WTC11 (cell line): Measurements from ENCODE around the gene MYOZ3. TPM values are rescaled to one million over a fixed set of nuclear protein-coding genes. Genes with fewer than 3 reads are reported as not detected.

ENCODE experiments used
- ATAC-seq: fragments of 200-7000 bp; cut with Tn5 transposase; 2 replicates; pipeline ENCODE4 v1.10.0; 2021; ENCODE audit warnings: mild to moderate bottlenecking, moderate library complexity
- CTCF ChIA-PET: fragments of 300-600 bp; sonication (Branson Sonifier 250); formaldehyde crosslinking; loops from one replicate; lab custom pipeline; 2021; ENCODE audit warnings: antibody characterized with exemption; lab: Charles Lee
- POLR2A ChIA-PET: fragments of 350-600 bp; sonication (Branson Sonifier 250); formaldehyde crosslinking; loops from one replicate; lab custom pipeline; 2021; ENCODE audit warnings: antibody characterized with exemption; lab: Charles Lee
- DNase-seq: peaks from one replicate; pipeline ENCODE4 v3.0.0; 2021; ENCODE audit warnings: low spot score
- H3K27ac Mint-ChIP-seq: 2 replicates; pipeline ENCODE4 v1.8.0; 2021; ENCODE audit warnings: mixed read lengths
- H3K27me3 Mint-ChIP-seq: 2 replicates; pipeline ENCODE4 v1.8.0; 2021; ENCODE audit warnings: low read depth, mild to moderate bottlenecking, moderate library complexity, mixed read lengths
- H3K36me3 Mint-ChIP-seq: 2 replicates; pipeline ENCODE4 v1.8.0; 2021; ENCODE audit warnings: mixed read lengths
- H3K4me1 Mint-ChIP-seq: 2 replicates; pipeline ENCODE4 v1.8.0; 2022; ENCODE audit warnings: mixed read lengths
- H3K4me3 Mint-ChIP-seq: 2 replicates; pipeline ENCODE4 v1.8.0; 2021; ENCODE audit warnings: mild to moderate bottlenecking, moderate library complexity, mixed read lengths
- H3K9me3 Mint-ChIP-seq: 2 replicates; pipeline ENCODE4 v1.8.0; 2021; ENCODE audit warnings: mixed read lengths
- CREB1 ChIP-seq: sonication (generic); formaldehyde crosslinking; IDR thresholded peaks from 2 replicates; pipeline ENCODE4 v1.8.0; 2023; ENCODE audit warnings: mild to moderate bottlenecking, missing genetic modification reagents
- GABPB1 ChIP-seq: sonication (generic); formaldehyde crosslinking; IDR thresholded peaks from 2 replicates; pipeline ENCODE4 v1.8.1; 2023; ENCODE audit warnings: mild to moderate bottlenecking, missing genetic modification reagents
- GTF2I ChIP-seq: fragments of 250-450 bp; sonication (Bioruptor Pico); conservative IDR thresholded peaks from 2 replicates; pipeline ENCODE4 v1.4.0; 2021; ENCODE audit warnings: mild to moderate bottlenecking
- HMGA2 ChIP-seq: fragments of 250-450 bp; sonication (Bioruptor Pico); IDR thresholded peaks from 2 replicates; pipeline ENCODE4 v1.4.0; 2021; ENCODE audit warnings: mild to moderate bottlenecking, moderate library complexity
- MXD4 ChIP-seq: fragments of 250-450 bp; sonication (Bioruptor Pico); IDR thresholded peaks from 2 replicates; pipeline ENCODE4 v1.8.0; 2021; ENCODE audit warnings: mild to moderate bottlenecking, moderate library complexity, borderline replicate concordance
- NFATC4 ChIP-seq: fragments of 250-450 bp; sonication (Bioruptor Pico); IDR thresholded peaks from 2 replicates; pipeline ENCODE4 v1.9.0; 2021; ENCODE audit warnings: mild to moderate bottlenecking
- NFE2L1 ChIP-seq: sonication (generic); formaldehyde crosslinking; IDR thresholded peaks from 2 replicates; pipeline ENCODE4 v1.8.1; 2023; ENCODE audit warnings: missing genetic modification reagents
- NR2C2 ChIP-seq: sonication (generic); formaldehyde crosslinking; IDR thresholded peaks from 2 replicates; pipeline ENCODE4 v1.8.0; 2022; ENCODE audit warnings: mild to moderate bottlenecking, missing genetic modification reagents
- RORB ChIP-seq: fragments of 250-450 bp; sonication (Bioruptor Pico); IDR thresholded peaks from 2 replicates; pipeline ENCODE4 v1.9.0; 2021; ENCODE audit warnings: mild to moderate bottlenecking
- SMAD3 ChIP-seq: sonication (generic); formaldehyde crosslinking; IDR thresholded peaks from 2 replicates; pipeline ENCODE4 v1.8.0; 2022; ENCODE audit warnings: missing genetic modification reagents, mild to moderate bottlenecking, borderline replicate concordance
- SOX15 ChIP-seq: fragments of 250-450 bp; sonication (Bioruptor Pico); IDR thresholded peaks from 2 replicates; pipeline ENCODE4 v1.9.0; 2021; ENCODE audit warnings: mild to moderate bottlenecking
- SP1 ChIP-seq: sonication (generic); formaldehyde crosslinking; conservative IDR thresholded peaks from 2 replicates; pipeline ENCODE4 v1.8.1; 2022; ENCODE audit warnings: missing genetic modification reagents
- TEAD1 ChIP-seq: sonication (generic); formaldehyde crosslinking; IDR thresholded peaks from 2 replicates; pipeline ENCODE4 v1.8.0; 2022; ENCODE audit warnings: mild to moderate bottlenecking, missing genetic modification reagents
- TEAD4 ChIP-seq: sonication (generic); formaldehyde crosslinking; IDR thresholded peaks from 2 replicates; pipeline ENCODE4 v1.8.0; 2022; ENCODE audit warnings: mild to moderate bottlenecking, missing genetic modification reagents
- ZNF121 ChIP-seq: sonication (generic); formaldehyde crosslinking; IDR thresholded peaks from 2 replicates; pipeline ENCODE4 v1.8.0; 2023; ENCODE audit warnings: missing genetic modification reagents
- total RNA-seq: library from RNA; stranded (reverse); gene quantifications from 3 replicates; pipeline ENCODE4 v1.2.3, GENCODE V29; 2021
- TF ChIP-seq, protein P1 (sequence below): sonication (generic); formaldehyde crosslinking; conservative IDR thresholded peaks from 2 replicates; pipeline ENCODE4 v1.8.1; 2022; ENCODE audit warnings: mild to moderate bottlenecking, missing genetic modification reagents
- TF ChIP-seq, protein P2 (sequence below): fragments of 250-450 bp; sonication (Bioruptor Pico); IDR thresholded peaks from 2 replicates; pipeline ENCODE4 v1.9.0; 2021; ENCODE audit warnings: mild to moderate bottlenecking
- TF ChIP-seq, protein P3 (sequence below): sonication (generic); formaldehyde crosslinking; IDR thresholded peaks from 2 replicates; pipeline ENCODE4 v1.8.0; 2022; ENCODE audit warnings: mild to moderate bottlenecking, missing genetic modification reagents

Gene MYOZ3
- total RNA-seq, 1 experiment from 2014 or later, result 13.7 TPM

DNA sequence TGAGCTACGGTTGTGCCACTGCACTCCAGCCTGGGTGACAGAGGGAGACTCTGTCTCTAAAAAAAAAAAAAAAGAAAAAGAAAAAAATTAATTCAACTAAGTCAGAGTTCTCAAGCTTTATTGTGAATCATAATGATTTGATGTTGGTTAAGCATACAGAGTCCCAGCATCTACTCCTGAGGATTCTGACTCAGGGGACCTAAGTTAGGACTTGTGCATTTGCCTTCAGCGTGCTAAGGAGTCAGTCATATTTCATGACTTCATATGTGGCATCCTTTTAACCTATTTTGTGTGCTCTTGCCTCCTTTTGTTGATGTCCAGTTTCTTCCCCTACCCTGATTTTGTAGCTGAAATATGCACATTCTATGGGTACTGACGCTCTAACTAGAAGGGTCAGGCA lies 2.9 kb downstream of the MYOZ3 start:
- ATAC-seq (no peak), DNase-seq (no peak)
- H3K4me1 Mint-ChIP-seq, result peaks cover 22% of the 10 kb centered on the region
- no peaks in the 10 kb centered on the region for H3K9me3 Mint-ChIP-seq
- POLR2A ChIA-PET, result interaction anchor here (0.6 kb wide), 1 partner anchor 8 kb away, joined by 3 read pairs; no protein-coding TSS in a partner anchor
- no peak overlapping the region for H3K4me3 Mint-ChIP-seq
- H3K27me3 Mint-ChIP-seq, result peaks cover 3% of the 10 kb centered on the region; the same call in 1 of the 2 replicates
- no peak overlapping the region for H3K27ac Mint-ChIP-seq
- CTCF ChIA-PET, result interaction anchor here (2.1 kb wide), 1 partner anchor 103 kb away, joined by 7 read pairs; no protein-coding TSS in a partner anchor
- H3K36me3 Mint-ChIP-seq, result no peaks in the 10 kb centered on the region
- no peak for TF ChIP-seq NR2C2 (CRISPR knock-in tag)

DNA sequence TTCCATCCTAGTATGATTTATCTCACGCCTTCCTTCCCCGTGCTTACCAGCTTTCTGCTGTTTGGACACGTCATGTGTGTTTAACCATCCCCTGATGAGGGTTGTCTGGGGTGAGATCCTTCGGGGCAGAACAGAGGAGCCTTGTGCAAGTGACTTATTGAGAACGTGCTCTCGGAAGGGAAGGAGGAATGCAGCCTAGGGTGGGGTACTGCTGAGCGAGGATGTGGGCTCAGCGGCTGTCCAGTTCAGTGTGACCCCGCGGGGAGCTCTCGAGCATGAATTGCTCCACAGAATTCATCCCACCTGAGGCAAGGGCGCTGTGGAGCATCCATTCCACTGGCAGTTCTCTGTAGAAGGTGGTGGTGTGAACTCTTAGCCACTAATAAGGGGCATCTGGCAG lies 4.0 kb downstream of the MYOZ3 start:
- Mint-ChIP-seq H3K4me3 (no peak overlapping the region), H3K27ac (no peak overlapping the region), H3K27me3 (peaks cover 2% of the 10 kb centered on the region; the same call in 1 of the 2 replicates), H3K36me3 (peaks cover 2% of the 10 kb centered on the region), H3K9me3 (peaks cover 2% of the 10 kb centered on the region; the same call in 1 of the 2 replicates), H3K4me1 (peaks cover 22% of the 10 kb centered on the region)
- POLR2A ChIA-PET, result interaction anchor here (0.7 kb wide), 1 partner anchor 221 kb away, joined by 3 read pairs; no protein-coding TSS in a partner anchor
- no peak for TF ChIP-seq NFE2L1 (CRISPR knock-in tag)
- no peak for TF ChIP-seq GABPB1
- no peak for TF ChIP-seq NFATC4
- TF ChIP-seq CREB1 (CRISPR knock-in tag), result no peak
- no peak for TF ChIP-seq SOX15 (CRISPR knock-in tag)
- no peak for TF ChIP-seq TEAD4 (CRISPR knock-in tag)
- no peak for TF ChIP-seq HMGA2 (CRISPR knock-in tag)
- TF ChIP-seq, protein P1, sequence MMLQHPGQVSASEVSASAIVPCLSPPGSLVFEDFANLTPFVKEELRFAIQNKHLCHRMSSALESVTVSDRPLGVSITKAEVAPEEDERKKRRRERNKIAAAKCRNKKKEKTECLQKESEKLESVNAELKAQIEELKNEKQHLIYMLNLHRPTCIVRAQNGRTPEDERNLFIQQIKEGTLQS, result no peak
- ATAC-seq (no peak), DNase-seq (no peak)
- CTCF ChIA-PET, result interaction anchor here (0.5 to 2.1 kb wide), 2 partner anchors 104 to 226 kb away, joined by 3 to 7 read pairs; no protein-coding TSS in a partner anchor

DNA sequence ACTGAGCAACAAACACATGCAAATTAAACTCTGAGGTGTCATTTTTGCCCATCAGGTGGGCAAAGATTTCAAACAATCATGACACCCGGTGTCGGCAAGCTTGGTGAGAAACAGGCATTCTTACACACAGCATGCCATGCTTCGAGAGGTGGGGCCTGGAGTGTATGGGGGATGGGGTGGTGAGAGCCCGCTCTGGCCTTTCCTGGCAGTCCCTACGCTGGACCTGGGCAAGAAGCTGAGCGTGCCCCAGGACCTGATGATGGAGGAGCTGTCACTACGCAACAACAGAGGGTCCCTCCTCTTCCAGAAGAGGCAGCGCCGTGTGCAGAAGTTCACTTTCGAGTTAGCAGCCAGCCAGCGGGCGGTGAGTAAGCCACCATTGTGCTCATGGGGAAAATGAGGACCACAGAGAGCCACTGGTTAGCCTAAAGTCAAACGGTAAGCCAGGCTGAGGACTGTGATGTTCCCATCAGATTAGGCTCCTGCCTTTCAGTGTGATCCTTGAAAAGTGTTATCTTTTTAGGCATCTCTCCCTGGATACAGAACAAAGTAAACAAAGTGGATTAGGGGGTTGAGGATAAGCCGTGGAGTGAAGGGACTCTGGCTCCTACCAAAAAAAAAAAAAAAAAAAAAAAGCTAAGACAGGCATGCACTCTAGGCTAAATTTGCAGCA lies 9.4 kb downstream of the MYOZ3 start:
- Mint-ChIP-seq H3K4me1 (peaks cover 31% of the 10 kb centered on the region), H3K9me3 (peaks cover 3% of the 10 kb centered on the region; the same call in 1 of the 2 replicates), H3K4me3 (peak overlapping the region; percentile 84), H3K36me3 (peaks cover 4% of the 10 kb centered on the region), H3K27me3 (no peaks in the 10 kb centered on the region), H3K27ac (peak overlapping the region; percentile 68)
- DNase-seq (no peak), ATAC-seq (no peak)
- TF ChIP-seq SOX15 (CRISPR knock-in tag), result no peak
- no peak for TF ChIP-seq GTF2I (CRISPR knock-in tag)
- TF ChIP-seq, protein P2, sequence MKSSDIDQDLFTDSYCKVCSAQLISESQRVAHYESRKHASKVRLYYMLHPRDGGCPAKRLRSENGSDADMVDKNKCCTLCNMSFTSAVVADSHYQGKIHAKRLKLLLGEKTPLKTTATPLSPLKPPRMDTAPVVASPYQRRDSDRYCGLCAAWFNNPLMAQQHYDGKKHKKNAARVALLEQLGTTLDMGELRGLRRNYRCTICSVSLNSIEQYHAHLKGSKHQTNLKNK (CRISPR knock-in tag), result no peak
- TF ChIP-seq SP1 (CRISPR knock-in tag), result 0 out of 2 replicates have a peak, but pooled peaks have one; percentile 31
- TF ChIP-seq RORB, result no peak
- no peak for TF ChIP-seq MXD4 (CRISPR knock-in tag)
- 0 out of 2 replicates have a peak, but pooled peaks have one; percentile 36 for TF ChIP-seq TEAD1
- TF ChIP-seq ZNF121 (CRISPR knock-in tag), result no peak
- TF ChIP-seq, protein P3, sequence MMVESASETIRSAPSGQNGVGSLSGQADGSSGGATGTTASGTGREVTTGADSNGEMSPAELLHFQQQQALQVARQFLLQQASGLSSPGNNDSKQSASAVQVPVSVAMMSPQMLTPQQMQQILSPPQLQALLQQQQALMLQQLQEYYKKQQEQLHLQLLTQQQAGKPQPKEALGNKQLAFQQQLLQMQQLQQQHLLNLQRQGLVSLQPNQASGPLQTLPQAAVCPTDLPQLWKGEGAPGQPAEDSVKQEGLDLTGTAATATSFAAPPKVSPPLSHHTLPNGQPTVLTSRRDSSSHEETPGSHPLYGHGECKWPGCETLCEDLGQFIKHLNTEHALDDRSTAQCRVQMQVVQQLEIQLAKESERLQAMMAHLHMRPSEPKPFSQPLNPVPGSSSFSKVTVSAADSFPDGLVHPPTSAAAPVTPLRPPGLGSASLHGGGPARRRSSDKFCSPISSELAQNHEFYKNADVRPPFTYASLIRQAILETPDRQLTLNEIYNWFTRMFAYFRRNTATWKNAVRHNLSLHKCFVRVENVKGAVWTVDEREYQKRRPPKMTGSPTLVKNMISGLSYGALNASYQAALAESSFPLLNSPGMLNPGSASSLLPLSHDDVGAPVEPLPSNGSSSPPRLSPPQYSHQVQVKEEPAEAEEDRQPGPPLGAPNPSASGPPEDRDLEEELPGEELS (CRISPR knock-in tag), result 0 out of 2 replicates have a peak, but pooled peaks have one; percentile 30
- TF ChIP-seq HMGA2 (CRISPR knock-in tag), result no peak
- no peak for TF ChIP-seq SMAD3 (CRISPR knock-in tag)
- CTCF ChIA-PET, result interaction anchor here (0.8 to 4.2 kb wide), 7 partner anchors 14 to 211 kb away, joined by 3 to 31 read pairs (median 5); partner anchors contain the start of gene RBM22
- POLR2A ChIA-PET, result interaction anchor here (0.6 to 4.3 kb wide), 3 partner anchors 9 to 258 kb away, joined by 3 to 26 read pairs (median 3); partner anchors contain the start of genes CD74, MYOZ3 and RBM22
